ENCODE measurements around the gene EPB41L1.

EPB41L1 gene

DNA sequence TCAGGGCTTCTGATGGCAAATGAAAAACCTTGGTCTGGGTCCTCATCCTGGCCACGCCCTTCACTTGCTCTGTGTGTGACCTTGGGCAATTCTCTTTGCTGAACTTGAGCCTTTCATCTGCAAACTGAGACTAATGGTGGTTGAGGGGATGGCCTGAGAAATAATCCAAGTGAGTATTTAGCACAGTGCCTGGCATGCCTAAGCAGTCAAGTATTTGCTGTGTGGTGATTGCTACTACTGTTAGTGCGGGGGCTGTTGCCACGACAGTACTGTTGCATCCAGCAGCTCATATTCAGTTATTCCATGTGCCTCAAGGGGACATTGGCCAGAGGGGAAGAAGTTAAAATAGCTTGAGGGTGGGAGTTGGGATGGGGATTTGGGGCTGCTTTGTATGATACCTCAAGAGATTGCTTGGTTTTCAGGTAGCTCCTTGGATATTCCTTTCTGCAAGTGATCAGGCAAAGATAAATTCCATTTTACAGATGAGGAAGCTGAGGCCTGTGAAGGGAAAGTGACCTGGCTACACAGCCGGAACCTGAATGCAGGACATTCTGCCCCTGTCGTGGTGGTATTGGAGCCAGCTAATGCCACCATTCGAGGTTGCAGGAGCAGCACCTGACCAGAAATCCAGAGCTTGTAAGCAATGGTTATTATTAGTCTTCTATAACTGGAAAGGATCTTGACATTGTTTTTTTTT, 45.1 kb upstream of the EPB41L1 start:
- Mint-ChIP-seq H3K27me3 (ENCODE audit: low read depth) (peaks cover 5% of the 10 kb centered on the region), H3K4me3 (no peak overlapping the region), H3K4me1 (peaks cover 20% of the 10 kb centered on the region), H3K36me3 (ENCODE audit: low read depth) (peaks cover 4% of the 10 kb centered on the region), H3K9me3 (no peaks in the 10 kb centered on the region), H3K27ac (peak overlapping the region in 1 of 3 experiments; percentile 56)
- TF ChIP-seq, protein P1, sequence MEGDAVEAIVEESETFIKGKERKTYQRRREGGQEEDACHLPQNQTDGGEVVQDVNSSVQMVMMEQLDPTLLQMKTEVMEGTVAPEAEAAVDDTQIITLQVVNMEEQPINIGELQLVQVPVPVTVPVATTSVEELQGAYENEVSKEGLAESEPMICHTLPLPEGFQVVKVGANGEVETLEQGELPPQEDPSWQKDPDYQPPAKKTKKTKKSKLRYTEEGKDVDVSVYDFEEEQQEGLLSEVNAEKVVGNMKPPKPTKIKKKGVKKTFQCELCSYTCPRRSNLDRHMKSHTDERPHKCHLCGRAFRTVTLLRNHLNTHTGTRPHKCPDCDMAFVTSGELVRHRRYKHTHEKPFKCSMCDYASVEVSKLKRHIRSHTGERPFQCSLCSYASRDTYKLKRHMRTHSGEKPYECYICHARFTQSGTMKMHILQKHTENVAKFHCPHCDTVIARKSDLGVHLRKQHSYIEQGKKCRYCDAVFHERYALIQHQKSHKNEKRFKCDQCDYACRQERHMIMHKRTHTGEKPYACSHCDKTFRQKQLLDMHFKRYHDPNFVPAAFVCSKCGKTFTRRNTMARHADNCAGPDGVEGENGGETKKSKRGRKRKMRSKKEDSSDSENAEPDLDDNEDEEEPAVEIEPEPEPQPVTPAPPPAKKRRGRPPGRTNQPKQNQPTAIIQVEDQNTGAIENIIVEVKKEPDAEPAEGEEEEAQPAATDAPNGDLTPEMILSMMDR (IDR thresholded peaks at IDR 0.05; ENCODE audit: unreplicated experiment in 3 of 3) = no peak

- Mint-ChIP-seq H3K27ac (peak overlapping the region in 1 of 3 experiments; percentile 45), H3K4me3 (no peak overlapping the region), H3K9me3 (no peaks in the 10 kb centered on the region), H3K36me3 (ENCODE audit: low read depth) (peaks cover 4% of the 10 kb centered on the region), H3K27me3 (ENCODE audit: low read depth) (peaks cover 5% of the 10 kb centered on the region), H3K4me1 (peaks cover 16% of the 10 kb centered on the region)
- TF ChIP-seq, protein P1 (IDR thresholded peaks at IDR 0.05; ENCODE audit: unreplicated experiment in 3 of 3) = no peak
Measured at GRCh38 chr20:36110994-36111393, 43.5 kb upstream of the EPB41L1 start.

DNA sequence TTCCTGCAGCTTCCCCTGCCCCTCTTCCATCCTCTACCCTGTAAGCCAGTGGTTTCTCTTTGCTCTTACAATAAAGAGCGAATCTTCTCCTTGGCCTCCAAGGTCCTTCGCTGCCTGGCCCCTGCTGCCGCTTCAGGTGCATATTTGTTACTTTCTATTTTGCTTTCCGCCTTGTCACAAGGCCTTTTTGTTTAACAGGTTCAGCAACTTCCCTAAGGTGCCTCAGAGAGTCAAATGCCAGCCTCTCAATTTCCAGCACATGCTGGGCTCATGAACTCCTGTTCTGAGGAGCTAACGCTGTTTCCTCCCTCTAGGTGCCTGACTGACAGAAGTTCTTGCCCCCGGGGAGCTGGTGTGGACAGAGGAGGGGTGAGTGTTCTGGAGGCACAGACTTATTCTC, 42.4 kb upstream of the EPB41L1 start:
- H3K36me3 Mint-ChIP-seq (ENCODE audit: low read depth) = peaks cover 4% of the 10 kb centered on the region
- H3K4me1 Mint-ChIP-seq = peaks cover 16% of the 10 kb centered on the region
- H3K9me3 Mint-ChIP-seq = no peaks in the 10 kb centered on the region
- H3K4me3 Mint-ChIP-seq = peak overlapping the region in 1 of 3 experiments; percentile 43
- peaks cover 5% of the 10 kb centered on the region for H3K27me3 Mint-ChIP-seq (ENCODE audit: low read depth)
- TF ChIP-seq, protein P1 (IDR thresholded peaks at IDR 0.05; ENCODE audit: unreplicated experiment in 3 of 3) = no peak
- peak overlapping the region; percentile 64 to 96 (median 73) for H3K27ac Mint-ChIP-seq

- peak overlapping the region; percentile 17 to 60 (median 21) for H3K27ac Mint-ChIP-seq
Measured at GRCh38 chr20:36113036-36113435, 41.5 kb upstream of the EPB41L1 start.

GRCh38 chr20:36113566-36114250, 40.8 kb upstream of the EPB41L1 start:
- Mint-ChIP-seq H3K9me3 (no peaks in the 10 kb centered on the region), H3K27me3 (ENCODE audit: low read depth) (peaks cover 5% of the 10 kb centered on the region), H3K4me1 (peaks cover 16% of the 10 kb centered on the region), H3K27ac (peak overlapping the region; percentile 21 to 60 (median 35)), H3K36me3 (ENCODE audit: low read depth) (peaks cover 4% of the 10 kb centered on the region), H3K4me3 (no peak overlapping the region)
- TF ChIP-seq, protein P1 (IDR thresholded peaks at IDR 0.05; ENCODE audit: unreplicated experiment in 3 of 3) = no peak

More at GRCh38 chr20:36113036-36113435, 41.5 kb upstream of the EPB41L1 start:
- Mint-ChIP-seq H3K27me3 (ENCODE audit: low read depth) (peaks cover 5% of the 10 kb centered on the region), H3K4me1 (peaks cover 16% of the 10 kb centered on the region), H3K4me3 (no peak overlapping the region), H3K9me3 (no peaks in the 10 kb centered on the region), H3K36me3 (ENCODE audit: low read depth) (peaks cover 4% of the 10 kb centered on the region)
- TF ChIP-seq, protein P1 (IDR thresholded peaks at IDR 0.05; ENCODE audit: unreplicated experiment in 3 of 3) = no peak

All from nephron (organoid).